T-helper 2 cell (primary cell): ENCODE data around the gene ADCY9.
A peak's percentile ranks its signal among the peaks of the same experiment; 100 is the strongest.
"Not testable (repeated sequence)": the region's sequence is repeated elsewhere in the genome, so short reads cannot be mapped to it uniquely, and the experiment has no call there.

Source experiments
- DNase-seq, 5 experiments: peaks; one replicate each; pipeline versions ENCODE4 v3.0.0 to v3.0.0-alpha.2; 2012 to 2022

ADCY9 gene

GRCh38 chr16:3948378-3948995 lies 167.8 kb downstream of the ADCY9 start:
- DNase-seq, result no peak

GRCh38 chr16:3946604-3947180 lies 169.6 kb downstream of the ADCY9 start:
- DNase-seq, result no peak

GRCh38 chr16:3945751-3946603 lies 170.3 kb downstream of the ADCY9 start:
- DNase-seq, result no peak

- DNase-seq, result not testable (repeated sequence)
Observed at GRCh38 chr16:3944457-3944856, 171.8 kb downstream of the ADCY9 start.

- DNase-seq, result not testable (repeated sequence)
Observed at GRCh38 chr16:3942146-3942545, 174.1 kb downstream of the ADCY9 start.

GRCh38 chr16:3938843-3939624 lies 177.2 kb downstream of the ADCY9 start:
- DNase-seq, result peak; percentile 41 to 54 (median 50)

- no peak for DNase-seq
Observed at GRCh38 chr16:3938471-3938842, 177.8 kb downstream of the ADCY9 start.

- DNase-seq, result no peak
Observed at GRCh38 chr16:3937066-3937875, 179.0 kb downstream of the ADCY9 start.

GRCh38 chr16:3935921-3936320 lies 180.3 kb downstream of the ADCY9 start:
- DNase-seq, result no peak

- DNase-seq, result no peak
Observed at GRCh38 chr16:3934491-3935181, 181.6 kb downstream of the ADCY9 start.

- DNase-seq, result not testable (repeated sequence)
Observed at GRCh38 chr16:3927147-3927546, 189.1 kb downstream of the ADCY9 start.

- DNase-seq, result no peak
Observed at GRCh38 chr16:3924763-3925162, 191.5 kb downstream of the ADCY9 start.

GRCh38 chr16:3922241-3922640 lies 194.0 kb downstream of the ADCY9 start:
- no peak for DNase-seq

GRCh38 chr16:3920206-3920605 lies 196.0 kb downstream of the ADCY9 start:
- DNase-seq, result no peak

GRCh38 chr16:3919413-3919812 lies 196.8 kb downstream of the ADCY9 start:
- DNase-seq, result no peak

GRCh38 chr16:3915426-3916260 lies 200.6 kb downstream of the ADCY9 start:
- no peak for DNase-seq

- no peak for DNase-seq
Observed at GRCh38 chr16:3912897-3913296, 203.3 kb downstream of the ADCY9 start.
